GM12878 (cell line): Measurements from ENCODE around the gene KRTAP2-4. TPM values are rescaled to one million over a fixed set of nuclear protein-coding genes. Genes with fewer than 3 reads are reported as not detected.

ENCODE experiments used
- ATAC-seq: fragments of 200-7000 bp; cut with Tn5 transposase; 3 replicates; pipeline ENCODE4 v1.9.1; 2020; ENCODE audit warnings: mild to moderate bottlenecking, moderate library complexity
- BruUV-seq: library from RNA; stranded (reverse); fragments of 400-500 nt; replicated peaks from 2 replicates; lab custom pipeline; 2021; lab: Mats Ljungman, UMichigan
- CTCF ChIA-PET: fragments of 300-600 bp; sonication (Branson Sonifier 250); formaldehyde crosslinking; extraction: SDS; loops from one replicate; lab custom pipeline; 2021; ENCODE audit warnings: inconsistent platforms; lab: Yijun Ruan, JAX
- POLR2A ChIA-PET: fragments of 350-600 bp; formaldehyde crosslinking; extraction: SDS; loops from one replicate; lab custom pipeline; 2021; ENCODE audit warnings: inconsistent platforms; lab: Charles Lee
- RAD21 ChIA-PET: fragments of 300-600 bp; sonication (Branson Sonifier 250); formaldehyde crosslinking; loops from one replicate; lab custom pipeline; 2023; ENCODE audit warnings: antibody characterized with exemption; ENCODE audit not compliant: unreplicated experiment; lab: Charles Lee
- SMC1A ChIA-PET: fragments of 300-600 bp; sonication (Branson Sonifier 250); formaldehyde crosslinking; loops from one replicate; lab custom pipeline; 2023; ENCODE audit not compliant: unreplicated experiment, uncharacterized antibody; lab: Charles Lee
- DNase-seq: peaks from one replicate; pipeline ENCODE4 v3.0.0-alpha.2; 2011; ENCODE audit warnings: low read depth, low spot score
- FAIRE-seq: peaks from 3 replicates; lab custom pipeline; 2011; peaks lifted over from hg19 to GRCh38; lab: Jason Lieb, UNC
- H2AFZ ChIP-seq: 2 replicates; pipeline ENCODE4 v1.6.0; 2011; ENCODE audit warnings: low read depth, low read length, control low read depth; ENCODE audit not compliant: control insufficient read depth
- H3K27ac ChIP-seq: 2 replicates; pipeline ENCODE4 v1.5.1; 2011; ENCODE audit warnings: control low read depth; ENCODE audit not compliant: control insufficient read depth, insufficient read depth
- H3K27me3 ChIP-seq, 2 experiments: replicated peaks in 1 of 2; 2 replicates each; pipeline versions ENCODE4 v1.6.0 to v1.6.1; 2011; ENCODE audit warnings: low read length in 1 of 2; ENCODE audit not compliant: control insufficient read depth in 2 of 2, insufficient read depth in 2 of 2
- H3K36me3 ChIP-seq, 2 experiments: 2 replicates each; pipeline ENCODE4 v1.5.1; 2011; ENCODE audit warnings: low read length in 1 of 2; ENCODE audit not compliant: control insufficient read depth in 2 of 2, insufficient read depth in 2 of 2
- H3K4me1 ChIP-seq: 2 replicates; pipeline ENCODE4 v1.6.1; 2011; ENCODE audit warnings: mild to moderate bottlenecking, low read length, moderate library complexity, mixed read lengths; ENCODE audit not compliant: control insufficient read depth, insufficient read depth
- H3K4me2 ChIP-seq: 2 replicates; pipeline ENCODE4 v1.6.0; 2011; ENCODE audit warnings: control low read depth; ENCODE audit not compliant: control insufficient read depth, insufficient read depth
- H3K4me3 ChIP-seq: fragments of 200-600 bp; sonication (generic); 2 replicates; pipeline ENCODE4 v1.5.1; 2016
- H3K79me2 ChIP-seq: 2 replicates; pipeline ENCODE4 v1.6.0; 2011; ENCODE audit warnings: low read length; ENCODE audit not compliant: control insufficient read depth, insufficient read depth
- H3K9ac ChIP-seq: 2 replicates; pipeline ENCODE4 v1.8.0; 2011; ENCODE audit warnings: low read length, control low read depth, mixed read lengths; ENCODE audit not compliant: control insufficient read depth, insufficient read depth
- H3K9me3 ChIP-seq: replicated peaks from 3 replicates; pipeline ENCODE4 v1.5.1; 2011; ENCODE audit warnings: mild to moderate bottlenecking, low read length; ENCODE audit not compliant: control insufficient read depth, insufficient read depth
- H4K20me1 ChIP-seq: 2 replicates; pipeline ENCODE4 v1.6.0; 2011; ENCODE audit not compliant: control insufficient read depth, insufficient read depth
- ASH2L ChIP-seq: fragments of 300-600, 200-600 bp; sonication (generic); IDR thresholded peaks from 2 replicates; pipeline ENCODE4 v1.6.1; 2017; ENCODE audit warnings: low read depth, mild to moderate bottlenecking, borderline replicate concordance
- BACH1 ChIP-seq: fragments of 450-650 bp; IDR thresholded peaks from 2 replicates; pipeline ENCODE4 v1.6.1; 2017; ENCODE audit warnings: mild to moderate bottlenecking, borderline replicate concordance
- CBFB ChIP-seq: IDR thresholded peaks from 2 replicates; pipeline ENCODE4 v1.6.1; 2016; ENCODE audit warnings: antibody characterized with exemption, low read depth
- ESRRA ChIP-seq: IDR thresholded peaks from 2 replicates; pipeline ENCODE4 v1.6.1; 2012; ENCODE audit warnings: mild to moderate bottlenecking, low read length, improper control_type of control experiment
- MEF2A ChIP-seq: IDR thresholded peaks from 2 replicates; pipeline ENCODE4 v1.6.1; 2011; ENCODE audit warnings: low read depth, mild to moderate bottlenecking, low read length, moderate library complexity; ENCODE audit not compliant: insufficient read depth
- MEF2B ChIP-seq: fragments of 450-650 bp; IDR thresholded peaks from 2 replicates; pipeline ENCODE4 v1.6.1; 2018; ENCODE audit warnings: mild to moderate bottlenecking, moderate library complexity; ENCODE audit not compliant: partially characterized antibody, poor library complexity, severe bottlenecking
- PAX8 ChIP-seq: fragments of 450-650 bp; IDR thresholded peaks from 2 replicates; pipeline ENCODE4 v1.6.1; 2017; ENCODE audit warnings: mild to moderate bottlenecking, moderate library complexity
- SREBF2 ChIP-seq: IDR thresholded peaks from 2 replicates; pipeline ENCODE4 v1.6.1; 2012; ENCODE audit warnings: mild to moderate bottlenecking, low read length
- STAT1 ChIP-seq: fragments of 450-650 bp; conservative IDR thresholded peaks from 2 replicates; pipeline ENCODE4 v1.6.1; 2014; ENCODE audit warnings: antibody characterized with exemption, mild to moderate bottlenecking
- ZNF24 ChIP-seq: fragments of 450-650 bp; IDR thresholded peaks from 2 replicates; pipeline ENCODE4 v1.6.1; 2017; ENCODE audit warnings: antibody characterized with exemption, mild to moderate bottlenecking
- WGBS: methylation state at CpG from one replicate; pipeline ENCODE4 v1.1.6; 2016; ENCODE audit warnings: low lambda C conversion rate; ENCODE audit not compliant: insufficient replicate concordance, insufficient coverage; ENCODE audit errors: missing lambda C conversion rate; 5-methylcytosine and 5-hydroxymethylcytosine counted together
- in situ Hi-C: fragments of 300-500 bp; cut with MboI; formaldehyde crosslinking; loops from 9 replicates; pipeline ENCODE4 v1.14.3; 2018; ENCODE audit warnings: mixed read lengths
- intact Hi-C: fragments of 100-400 bp; cut with micrococcal nuclease; formaldehyde crosslinking; loops from one replicate; pipeline ENCODE4 v1.14.2; 2022; ENCODE audit not compliant: unreplicated experiment
- polyA plus RNA-seq, 11 experiments: library from polyadenylated mRNA; depleted of rRNA in 4 of 11; unstranded in 6 of 11; stranded (reverse) in 5 of 11; fragments of >200 nt; fragmentation: Nextera tagmentation in 4 of 11; fragmentation: Illumina TruSeq in 1 of 11; extraction: Ambion mirVana in 4 of 11; extraction: Trizol in 1 of 11; gene quantifications; 1 replicate in 1 of 11; 2 replicates in 10 of 11; pipeline versions ENCODE4 v1.2.1 to v1.2.3, GENCODE V29; 2011 to 2016; ENCODE audit warnings: inconsistent platforms in 2 of 11, missing spikeins in 2 of 11, low read depth in 1 of 11
- total RNA-seq, 4 experiments: library from RNA; depleted of rRNA in 3 of 4; stranded (reverse); fragments of >200 nt in 3 of 4; fragmentation: Illumina TruSeq in 1 of 4; extraction: Trizol in 1 of 4; gene quantifications; 2 replicates each; pipeline versions ENCODE4 v1.2.1 to v1.2.3, GENCODE V29; 2013 to 2021
- TF ChIP-seq, protein P1 (sequence below): fragments of 450-650 bp; IDR thresholded peaks from 2 replicates; pipeline ENCODE4 v1.6.1; 2018; ENCODE audit warnings: mild to moderate bottlenecking, low read depth, moderate library complexity; ENCODE audit not compliant: partially characterized antibody
- TF ChIP-seq, protein P2 (sequence below): fragments of 450-650 bp; IDR thresholded peaks from 2 replicates; pipeline ENCODE4 v1.6.1; 2016; ENCODE audit warnings: mild to moderate bottlenecking

The KRTAP2-4 gene
- total and polyA plus RNA-seq, 10 of the 15 experiments (the other 5 are each of a cell fraction or from before 2014, with no cell fraction given): not detected

DNA sequence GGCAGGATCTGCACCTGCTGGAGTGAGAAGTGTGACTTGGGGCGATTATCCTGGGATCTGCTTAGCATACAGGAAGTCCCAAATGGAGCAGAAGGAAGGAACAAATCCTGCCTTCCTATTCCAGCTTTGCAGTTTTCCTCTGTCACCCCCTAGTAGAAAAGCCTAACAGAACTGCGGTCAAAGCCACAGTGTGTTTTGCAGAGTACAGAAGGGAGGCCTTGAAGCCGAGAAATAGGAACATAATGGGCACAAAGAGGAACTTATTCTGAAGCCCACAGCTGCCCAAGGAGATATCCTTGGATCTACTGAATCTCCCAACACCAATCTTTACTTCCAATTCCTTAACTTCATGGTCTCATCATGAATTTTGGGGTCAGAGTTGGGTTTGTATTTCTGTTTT lies 47.1 kb downstream of the KRTAP2-4 start (continued):
- TF ChIP-seq, protein P1, sequence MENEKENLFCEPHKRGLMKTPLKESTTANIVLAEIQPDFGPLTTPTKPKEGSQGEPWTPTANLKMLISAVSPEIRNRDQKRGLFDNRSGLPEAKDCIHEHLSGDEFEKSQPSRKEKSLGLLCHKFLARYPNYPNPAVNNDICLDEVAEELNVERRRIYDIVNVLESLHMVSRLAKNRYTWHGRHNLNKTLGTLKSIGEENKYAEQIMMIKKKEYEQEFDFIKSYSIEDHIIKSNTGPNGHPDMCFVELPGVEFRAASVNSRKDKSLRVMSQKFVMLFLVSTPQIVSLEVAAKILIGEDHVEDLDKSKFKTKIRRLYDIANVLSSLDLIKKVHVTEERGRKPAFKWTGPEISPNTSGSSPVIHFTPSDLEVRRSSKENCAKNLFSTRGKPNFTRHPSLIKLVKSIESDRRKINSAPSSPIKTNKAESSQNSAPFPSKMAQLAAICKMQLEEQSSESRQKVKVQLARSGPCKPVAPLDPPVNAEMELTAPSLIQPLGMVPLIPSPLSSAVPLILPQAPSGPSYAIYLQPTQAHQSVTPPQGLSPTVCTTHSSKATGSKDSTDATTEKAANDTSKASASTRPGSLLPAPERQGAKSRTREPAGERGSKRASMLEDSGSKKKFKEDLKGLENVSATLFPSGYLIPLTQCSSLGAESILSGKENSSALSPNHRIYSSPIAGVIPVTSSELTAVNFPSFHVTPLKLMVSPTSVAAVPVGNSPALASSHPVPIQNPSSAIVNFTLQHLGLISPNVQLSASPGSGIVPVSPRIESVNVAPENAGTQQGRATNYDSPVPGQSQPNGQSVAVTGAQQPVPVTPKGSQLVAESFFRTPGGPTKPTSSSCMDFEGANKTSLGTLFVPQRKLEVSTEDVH: no peak
- TF ChIP-seq CBFB (no peak), ESRRA (no peak), PAX8 (no peak), BACH1 (no peak), ASH2L (no peak), STAT1 (no peak)
- TF ChIP-seq, protein P2, sequence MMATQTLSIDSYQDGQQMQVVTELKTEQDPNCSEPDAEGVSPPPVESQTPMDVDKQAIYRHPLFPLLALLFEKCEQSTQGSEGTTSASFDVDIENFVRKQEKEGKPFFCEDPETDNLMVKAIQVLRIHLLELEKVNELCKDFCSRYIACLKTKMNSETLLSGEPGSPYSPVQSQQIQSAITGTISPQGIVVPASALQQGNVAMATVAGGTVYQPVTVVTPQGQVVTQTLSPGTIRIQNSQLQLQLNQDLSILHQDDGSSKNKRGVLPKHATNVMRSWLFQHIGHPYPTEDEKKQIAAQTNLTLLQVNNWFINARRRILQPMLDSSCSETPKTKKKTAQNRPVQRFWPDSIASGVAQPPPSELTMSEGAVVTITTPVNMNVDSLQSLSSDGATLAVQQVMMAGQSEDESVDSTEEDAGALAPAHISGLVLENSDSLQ: no peak

DNA sequence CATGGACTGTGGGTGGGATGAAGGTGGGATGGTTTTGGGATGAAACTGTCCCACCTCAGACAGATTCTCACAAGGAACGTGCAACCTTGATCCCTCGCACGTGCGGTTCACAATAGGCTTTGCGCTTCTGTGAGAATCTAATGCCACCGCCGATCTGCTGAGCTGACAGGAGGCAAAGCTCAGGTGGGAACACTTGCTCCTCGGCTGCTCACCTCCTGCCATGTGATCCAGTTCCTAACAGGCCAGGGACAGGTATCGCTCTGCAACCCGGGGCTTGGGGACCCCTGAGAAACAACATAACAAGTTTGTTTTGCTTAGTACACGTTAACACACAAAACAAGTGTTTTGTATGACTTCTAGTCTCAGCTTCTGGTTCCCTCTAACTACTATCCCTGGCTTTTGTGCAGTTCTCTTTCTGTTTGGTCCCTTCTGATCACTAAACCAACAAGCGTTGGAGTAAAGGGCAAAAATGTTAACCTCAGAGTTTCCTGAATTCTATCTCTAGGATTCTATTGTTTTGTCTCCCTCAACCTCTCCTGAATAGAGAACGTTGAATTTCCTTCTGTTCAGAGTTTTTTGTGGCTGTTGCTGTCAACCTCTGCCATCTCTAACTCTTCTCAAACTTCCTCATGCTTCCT lies 49.0 kb downstream of the KRTAP2-4 start:
- Histone ChIP-seq H4K20me1 (no peaks in the 10 kb centered on the region), H3K27me3 (no peaks in the 10 kb centered on the region; a peak in 2 of 4 replicates), H3K4me1 (no peaks in the 10 kb centered on the region), H3K36me3 (no peaks in the 10 kb centered on the region), H3K4me2 (no peak overlapping the region), H2AFZ (no peak overlapping the region), H3K27ac (no peak overlapping the region), H3K9me3 (no peaks in the 10 kb centered on the region), H3K9ac (no peak overlapping the region), H3K79me2 (no peaks in the 10 kb centered on the region), H3K4me3 (no peak overlapping the region)
- ChIA-PET POLR2A (no interaction called here), SMC1A (no interaction called here), RAD21 (no interaction called here), CTCF (no interaction called here)
- TF ChIP-seq MEF2A: no peak
- no peak for TF ChIP-seq SREBF2
- TF ChIP-seq MEF2B: no peak
- TF ChIP-seq ZNF24: no peak
- TF ChIP-seq BACH1: no peak
- DNase-seq (no peak), FAIRE-seq (no peak), ATAC-seq (no peak)
- intact Hi-C loops (no loop called here), in situ Hi-C loops (no loop called here)
- no TSS peak for BruUV-seq
- WGBS: 42% methylated on average over 13 of the region's 13 CpGs
